GM12874 (cell line): ENCODE measurements around the gene ANKRD44.

Experiments used
- TF ChIP-seq, protein P1 (sequence below): IDR thresholded peaks from 2 replicates; pipeline ENCODE4 v1.5.1; 2011; ENCODE audit warnings: low read depth, mild to moderate bottlenecking, control low read depth, low read length, moderate library complexity; ENCODE audit not compliant: insufficient read depth

Gene ANKRD44

DNA sequence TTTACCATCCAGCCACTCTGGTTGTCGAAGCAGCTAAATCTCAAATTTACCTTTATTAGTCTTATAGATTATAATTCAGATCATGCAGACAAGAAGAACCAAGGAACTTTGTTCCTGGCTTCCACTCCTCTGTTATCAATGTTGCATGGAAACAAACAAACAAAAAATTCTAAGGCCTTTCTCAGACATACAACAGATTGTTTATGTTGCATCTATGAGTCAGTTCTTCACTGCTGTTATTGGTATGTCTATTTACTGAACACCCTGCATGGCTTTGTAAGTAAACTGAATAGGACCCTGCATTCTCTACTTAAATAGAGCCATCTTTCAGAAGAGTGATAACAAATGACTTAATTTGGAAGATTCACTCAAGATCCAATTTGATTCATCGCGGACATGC lies 1.6 kb upstream of the ANKRD44 start:
- TF ChIP-seq, protein P1, sequence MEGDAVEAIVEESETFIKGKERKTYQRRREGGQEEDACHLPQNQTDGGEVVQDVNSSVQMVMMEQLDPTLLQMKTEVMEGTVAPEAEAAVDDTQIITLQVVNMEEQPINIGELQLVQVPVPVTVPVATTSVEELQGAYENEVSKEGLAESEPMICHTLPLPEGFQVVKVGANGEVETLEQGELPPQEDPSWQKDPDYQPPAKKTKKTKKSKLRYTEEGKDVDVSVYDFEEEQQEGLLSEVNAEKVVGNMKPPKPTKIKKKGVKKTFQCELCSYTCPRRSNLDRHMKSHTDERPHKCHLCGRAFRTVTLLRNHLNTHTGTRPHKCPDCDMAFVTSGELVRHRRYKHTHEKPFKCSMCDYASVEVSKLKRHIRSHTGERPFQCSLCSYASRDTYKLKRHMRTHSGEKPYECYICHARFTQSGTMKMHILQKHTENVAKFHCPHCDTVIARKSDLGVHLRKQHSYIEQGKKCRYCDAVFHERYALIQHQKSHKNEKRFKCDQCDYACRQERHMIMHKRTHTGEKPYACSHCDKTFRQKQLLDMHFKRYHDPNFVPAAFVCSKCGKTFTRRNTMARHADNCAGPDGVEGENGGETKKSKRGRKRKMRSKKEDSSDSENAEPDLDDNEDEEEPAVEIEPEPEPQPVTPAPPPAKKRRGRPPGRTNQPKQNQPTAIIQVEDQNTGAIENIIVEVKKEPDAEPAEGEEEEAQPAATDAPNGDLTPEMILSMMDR = no peak

DNA sequence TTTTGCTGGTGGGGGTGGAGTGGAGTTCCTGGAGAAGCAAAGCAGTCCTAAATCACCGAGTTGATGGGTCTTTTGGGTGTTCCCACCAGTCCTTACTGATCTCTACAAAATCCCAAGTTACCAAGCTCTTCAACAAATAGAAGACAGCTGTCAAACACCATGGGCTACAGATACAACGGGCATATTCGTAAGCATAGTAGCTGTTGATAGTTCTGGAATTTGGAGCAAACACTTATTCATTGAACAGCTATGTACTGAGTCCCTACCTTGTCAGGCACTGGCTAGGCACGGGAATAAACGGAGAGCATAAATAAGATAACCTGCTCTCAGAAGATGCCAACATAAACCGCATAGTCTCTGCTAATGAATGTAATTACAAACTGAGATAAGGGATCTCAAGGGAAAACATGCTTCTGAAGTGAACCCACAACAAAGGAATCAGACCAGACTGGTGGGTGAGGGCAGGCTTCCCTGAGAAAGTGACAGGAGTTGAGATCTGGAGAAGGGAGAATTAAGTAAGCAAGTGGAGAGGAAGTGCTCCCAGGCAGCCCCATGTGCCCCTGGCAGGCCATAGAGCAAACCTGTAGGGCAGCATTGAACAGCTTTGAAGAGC lies 947 bp upstream of the ANKRD44 start:
- TF ChIP-seq, protein P1 = no peak

DNA sequence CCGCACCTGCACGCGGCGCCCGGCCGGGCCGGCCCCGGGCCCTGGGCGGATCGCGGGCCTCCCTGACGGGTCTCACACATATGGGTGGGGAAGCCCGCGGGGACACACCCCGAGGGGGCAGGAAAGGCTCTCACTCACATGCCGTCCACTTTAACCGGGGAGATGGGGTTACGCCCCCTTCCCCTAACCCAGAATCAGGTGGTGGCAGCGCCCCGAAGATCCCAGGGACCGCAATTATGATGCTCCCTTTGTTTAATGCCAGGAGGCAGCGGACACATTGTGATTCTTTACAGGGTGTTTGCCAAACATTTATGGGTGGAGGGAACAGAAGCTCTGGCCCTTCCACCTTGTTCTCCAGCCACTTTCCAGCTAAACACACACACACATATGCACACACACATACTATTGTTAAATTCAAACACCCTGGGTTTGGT lies 424 bp upstream of the ANKRD44 start:
- TF ChIP-seq, protein P1 = no peak

DNA sequence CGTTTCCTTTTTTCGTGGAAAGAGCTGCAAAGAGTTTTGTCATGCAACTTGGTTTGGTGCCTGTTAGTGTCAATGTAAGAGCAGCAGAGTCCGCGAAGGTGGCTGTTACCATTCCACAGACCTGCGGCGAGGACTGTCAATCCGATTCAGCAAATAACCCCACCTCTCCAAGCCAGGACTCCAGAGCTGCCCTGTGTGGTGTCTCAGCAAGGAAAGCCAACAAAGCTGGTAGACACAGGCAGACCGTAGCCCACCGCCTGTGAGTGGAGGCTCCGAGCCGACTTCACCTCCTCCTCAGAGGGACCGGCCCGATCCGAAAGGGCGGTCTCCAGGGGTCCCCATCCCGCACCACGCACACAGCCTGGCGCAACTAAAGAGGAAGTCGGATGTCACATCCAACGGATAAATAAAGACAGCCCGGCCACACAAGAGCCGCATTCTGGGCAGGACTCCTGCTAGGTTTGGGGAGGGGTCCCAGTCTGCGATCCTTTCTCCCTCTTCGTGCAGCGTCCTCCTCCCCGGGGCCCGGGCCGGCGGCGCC lies 819 bp downstream of the ANKRD44 start:
- TF ChIP-seq, protein P1 = no peak

DNA sequence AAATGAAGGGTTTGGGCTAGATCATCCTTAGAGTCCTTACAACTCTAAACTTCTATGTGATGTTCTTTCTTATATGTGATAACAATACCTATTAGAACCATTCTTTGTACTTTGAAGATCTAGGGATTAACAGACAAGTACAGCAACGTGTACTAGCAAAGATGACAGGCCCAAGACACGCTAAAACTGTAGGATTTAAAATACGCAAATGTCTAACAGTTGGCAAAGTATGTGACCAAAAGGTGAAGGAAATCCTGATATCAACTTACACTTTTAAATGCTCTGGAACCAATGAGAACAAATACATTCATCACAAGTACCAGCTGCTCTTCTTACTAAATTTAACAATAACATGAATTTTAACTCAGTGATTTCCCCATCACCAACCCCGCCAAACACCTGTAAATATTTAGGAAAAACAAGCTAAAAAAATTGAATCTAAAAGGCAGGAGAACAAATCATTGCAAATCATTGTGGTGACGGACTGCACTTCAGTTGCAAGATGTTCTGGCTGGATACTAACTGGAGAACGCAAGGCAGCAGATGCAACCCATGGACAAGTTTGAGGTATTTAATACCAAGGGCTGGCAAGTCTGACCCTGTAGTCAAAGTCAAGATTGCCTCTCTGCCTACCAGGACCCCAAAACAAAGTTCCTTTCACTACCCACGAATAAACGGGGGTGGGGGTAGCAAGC lies 1.4 kb downstream of the ANKRD44 start:
- TF ChIP-seq, protein P1 = no peak

DNA sequence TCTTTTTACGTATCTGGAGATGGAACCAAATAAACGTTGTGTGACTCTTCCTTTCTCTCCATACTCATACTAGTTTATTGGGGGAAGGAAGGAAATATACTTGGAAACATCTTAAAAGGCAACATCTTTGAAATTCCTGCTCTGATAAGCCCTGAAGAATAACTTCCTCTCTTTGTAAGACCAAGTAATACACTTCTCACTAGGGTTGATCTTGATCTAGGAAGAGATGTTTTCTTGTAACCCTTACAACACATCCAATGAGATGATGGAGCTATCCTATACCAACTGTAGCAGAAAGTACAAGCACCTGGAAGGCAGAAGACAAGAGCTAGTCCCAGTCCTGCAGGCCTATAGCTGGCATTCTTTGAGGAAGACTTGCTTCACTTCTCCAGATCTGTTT lies 2.0 kb downstream of the ANKRD44 start:
- TF ChIP-seq, protein P1 = no peak

DNA sequence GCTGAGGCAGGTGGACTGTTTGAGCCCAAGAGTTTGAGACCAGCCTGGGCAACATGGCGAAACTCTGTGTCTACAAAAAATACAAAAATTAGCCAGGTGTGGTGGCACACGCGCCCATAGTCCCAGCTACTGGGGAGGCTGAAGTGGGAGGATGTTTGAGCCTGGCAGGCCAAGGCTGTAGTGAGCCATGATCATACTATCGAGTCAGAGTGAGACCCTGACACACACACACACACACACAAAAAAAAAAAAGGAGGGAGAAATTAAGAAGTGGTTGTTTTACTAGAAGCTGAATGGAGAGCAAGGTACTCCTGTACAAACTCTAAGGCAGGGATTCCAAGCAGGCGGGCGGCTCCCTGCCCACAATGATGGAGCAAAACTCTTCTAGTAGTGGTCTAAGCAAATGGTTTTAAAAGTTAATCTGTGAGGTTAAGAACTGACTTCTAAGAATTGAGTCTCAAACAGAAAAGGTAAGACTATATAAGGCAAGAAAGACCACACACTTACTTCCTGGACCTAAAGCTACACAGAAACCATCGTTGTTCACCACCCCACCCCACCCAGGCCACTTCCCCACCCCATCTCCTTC lies 2.6 kb downstream of the ANKRD44 start:
- TF ChIP-seq, protein P1 = no peak
